Pancreas (tissue), 10 donors: Measurements from ENCODE around the gene ATG10. TPM values are rescaled to one million over a fixed set of nuclear protein-coding genes. Genes with fewer than 3 reads are reported as not detected.

Experiments used
- ATAC-seq, 4 donors: fragments of 200-7000 bp; cut with Tn5 transposase; one replicate each; pipeline versions ENCODE4 v1.8.0 to v1.9.1; 2020; ENCODE audit warnings: mild to moderate bottlenecking in 4 of 4, moderate library complexity in 4 of 4
- DNase-seq, 6 donors: peaks; one replicate each; pipeline ENCODE4 v3.0.0-alpha.2; 2020
- FAIRE-seq: peaks from 2 replicates; lab custom pipeline; 2012; peaks lifted over from hg19 to GRCh38; lab: Jason Lieb, UNC
- H3K27ac ChIP-seq, 4 donors: fragments of 200-600 bp; sonication (generic); 1 replicate in 3 of 4; 2 replicates in 1 of 4; pipeline versions ENCODE4 v1.5.0 to v1.8.0; 2020
- H3K27me3 ChIP-seq, 4 donors: fragments of 200-600 bp; one replicate each; pipeline ENCODE4 v1.8.0; 2021
- H3K36me3 ChIP-seq, 3 donors: fragments of 200-600 bp; sonication (generic) in 1 of 3; one replicate each; pipeline versions ENCODE4 v1.5.0 to v1.8.0; 2020 to 2021
- H3K4me1 ChIP-seq, 3 donors: fragments of 200-600 bp; one replicate each; pipeline ENCODE4 v1.8.0; 2021
- H3K4me3 ChIP-seq, 4 donors: fragments of 200-600 bp; sonication (generic) in 2 of 4; one replicate each; pipeline versions ENCODE4 v1.5.0 to v1.8.0; 2020 to 2021
- H3K9me3 ChIP-seq, 4 donors: fragments of 200-600 bp; one replicate each; pipeline ENCODE4 v1.8.0; 2021
- CTCF ChIP-seq, 4 donors: fragments of 200-600 bp; sonication (generic) in 3 of 4; IDR thresholded peaks; one replicate each; pipeline versions ENCODE4 v1.5.0 to v1.8.0; 2021; ENCODE audit warnings: antibody characterized with exemption in 4 of 4
- WGBS, 2 donors: extraction: QIAGEN DNeasy Blood & Tissue Kit; methylation state at CpG; one replicate each; pipeline ENCODE4 v1.1.7; 2013; 5-methylcytosine and 5-hydroxymethylcytosine counted together
- intact Hi-C, 3 donors: fragments of 100-400 bp; cut with DNase I; formaldehyde crosslinking; loops; one replicate each; pipeline versions ENCODE4 v1.11.1 to v1.14.2; 2022
- polyA plus RNA-seq, 2 donors: library from polyadenylated mRNA; stranded (reverse); fragments of 200-250 nt; gene quantifications; one replicate each; pipeline ENCODE4 v1.2.3, GENCODE V29; 2013
- total RNA-seq, 6 donors: library from RNA; stranded (reverse); fragmentation: NEBNext Ultra II Directional in 4 of 6; extraction: Animal tissue kit (Norgen Biotek cat#: 25700) in 4 of 6; gene quantifications; one replicate each; pipeline versions ENCODE4 v1.2.1 to v1.2.4, GENCODE V29; 2021 to 2023
- donor health status: healthy with polysubstance abuse.
- donor health status: DM: no; HTN: no; CAD: no; lungs with moderate emphysema.
- donor health status: DM: no; HTN: no; CAD: no.
- donor health status: control.
- donor health status: control.
- donor health status: Bipolar disorder and iron deficiency.
- donor health status: DM: yes; HTN: yes; CAD: no.
- donor health status: DM: no; HTN: no; CAD: no.
- donor health status: DM: no; HTN: no; CAD: no.
- donor health status: DM: yes; HTN: yes; CAD: no.

The ATG10 gene
- total and polyA plus RNA-seq, 8 donors, result 3.3 to 5.2 (median 3.5) TPM

DNA sequence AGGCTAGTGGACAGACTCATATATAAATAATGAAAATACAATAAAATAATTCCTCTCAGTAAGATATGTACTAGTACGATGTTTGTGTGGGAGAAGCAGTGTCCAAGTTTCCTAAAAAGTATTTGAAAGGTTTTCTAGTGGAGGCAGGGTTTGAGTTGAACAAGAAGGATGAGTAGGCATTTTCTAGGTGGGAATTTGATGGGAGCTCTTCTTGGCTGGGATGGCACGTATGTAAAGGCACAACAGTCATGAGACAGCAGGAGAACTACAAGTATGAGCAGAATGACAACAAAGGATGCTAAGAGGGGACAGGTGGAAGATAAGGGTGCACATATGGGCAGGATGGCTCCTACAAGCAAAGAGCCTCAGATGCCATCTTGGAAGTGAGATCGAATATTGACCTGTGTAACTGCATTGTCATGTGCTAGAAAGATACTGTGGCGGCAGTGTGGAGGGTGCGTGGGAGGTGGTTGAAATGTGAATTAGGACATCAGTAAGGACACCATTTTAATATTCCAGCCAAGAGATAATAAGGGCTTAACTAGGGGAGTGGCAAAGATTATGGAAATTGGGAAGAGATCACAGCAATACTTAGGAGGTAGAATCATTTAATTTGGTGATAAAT is 170.5 kb downstream of the ATG10 start:
- Histone ChIP-seq H3K4me3 (no peak overlapping the region), H3K27me3 (no peaks in the 10 kb centered on the region), H3K4me1 (no peaks in the 10 kb centered on the region), H3K9me3 (no peaks in the 10 kb centered on the region), H3K27ac (no peak overlapping the region), H3K36me3 (no peaks in the 10 kb centered on the region)
- intact Hi-C loops, result no loop called here
- TF ChIP-seq CTCF (IDR thresholded peaks at IDR 0.05), result no peak
- 97% methylated on average over 5 of the region's 5 CpGs for WGBS, 2 donors
- ATAC-seq, result no peak
- no peak for DNase-seq
- FAIRE-seq, result no peak

GRCh38 chr5:82142928-82143577 is 171.2 kb downstream of the ATG10 start:
- no peak for TF ChIP-seq CTCF (IDR thresholded peaks at IDR 0.05)
- Histone ChIP-seq H3K9me3 (no peaks in the 10 kb centered on the region), H3K27ac (no peak overlapping the region), H3K27me3 (no peaks in the 10 kb centered on the region), H3K4me3 (no peak overlapping the region), H3K36me3 (no peaks in the 10 kb centered on the region), H3K4me1 (no peaks in the 10 kb centered on the region)
- no peak for ATAC-seq
- FAIRE-seq, result no peak
- no peak for DNase-seq
- 85 to 86% methylated on average over 6 of the region's 6 CpGs for WGBS, 2 donors
- intact Hi-C loops, result no loop called here

GRCh38 chr5:82147860-82148573 is 176.2 kb downstream of the ATG10 start:
- no peak for TF ChIP-seq CTCF (IDR thresholded peaks at IDR 0.05)
- H3K4me3 ChIP-seq, result no peak overlapping the region
- H3K27ac ChIP-seq, result no peak overlapping the region
- no peak for ATAC-seq
- H3K36me3 ChIP-seq, result no peaks in the 10 kb centered on the region
- intact Hi-C loops, result no loop called here
- FAIRE-seq, result no peak
- H3K27me3 ChIP-seq, result no peaks in the 10 kb centered on the region
- no peaks in the 10 kb centered on the region for H3K9me3 ChIP-seq
- DNase-seq, result no peak
- WGBS, 2 donors, result 97 to 100% methylated on average over 1 of the region's 1 CpG
- no peaks in the 10 kb centered on the region for H3K4me1 ChIP-seq

DNA sequence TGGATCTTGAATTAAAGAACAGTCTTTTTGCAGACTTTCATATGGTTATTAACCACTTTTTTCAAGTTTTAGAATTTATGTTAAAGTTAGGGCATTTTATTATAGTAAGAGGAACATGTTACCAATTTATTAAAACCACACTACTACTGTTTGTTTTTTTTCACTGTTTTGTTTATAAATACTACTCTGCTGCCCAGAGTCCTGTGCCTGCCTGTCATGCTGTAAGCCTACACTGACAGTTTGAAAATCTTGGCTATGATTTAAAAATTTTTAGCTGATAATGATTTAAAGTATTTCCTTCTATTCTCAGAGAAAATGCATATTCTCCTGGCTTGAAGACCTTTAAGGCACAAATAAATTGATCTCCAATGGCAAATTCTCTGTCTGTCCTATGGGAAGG is 177.6 kb downstream of the ATG10 start:
- Histone ChIP-seq H3K27ac (no peak overlapping the region), H3K9me3 (no peaks in the 10 kb centered on the region), H3K4me1 (no peaks in the 10 kb centered on the region), H3K27me3 (no peaks in the 10 kb centered on the region), H3K36me3 (no peaks in the 10 kb centered on the region), H3K4me3 (no peak overlapping the region)
- intact Hi-C loops, result no loop called here
- DNase-seq (no peak), FAIRE-seq (no peak), ATAC-seq (no peak)
- no peak for TF ChIP-seq CTCF (IDR thresholded peaks at IDR 0.05)

DNA sequence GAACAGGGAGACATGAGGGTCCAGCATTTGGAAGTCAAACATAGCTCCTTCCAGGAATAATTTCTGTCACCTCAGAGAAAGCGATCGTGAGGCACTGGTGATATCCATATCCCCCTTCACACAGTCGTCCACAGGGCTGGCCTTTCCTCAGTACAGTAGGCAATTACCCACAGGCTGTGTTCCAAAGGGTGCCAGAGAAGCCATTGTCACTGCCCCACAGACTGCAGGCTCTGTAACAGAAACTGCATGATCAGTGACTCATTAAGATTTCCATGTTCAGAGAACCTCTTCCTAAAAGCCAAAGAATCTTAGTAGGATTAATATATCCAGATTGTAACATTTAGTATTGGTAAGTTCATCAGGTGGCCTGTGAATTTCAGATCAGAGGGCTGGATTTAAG is 178.7 kb downstream of the ATG10 start:
- Histone ChIP-seq H3K4me1 (no peaks in the 10 kb centered on the region), H3K36me3 (no peaks in the 10 kb centered on the region), H3K4me3 (no peak overlapping the region), H3K27ac (no peak overlapping the region), H3K9me3 (no peaks in the 10 kb centered on the region), H3K27me3 (no peaks in the 10 kb centered on the region)
- 87 to 88% methylated on average over 3 of the region's 3 CpGs for WGBS, 2 donors
- intact Hi-C loops, result no loop called here
- no peak for FAIRE-seq
- no peak for DNase-seq
- TF ChIP-seq CTCF (IDR thresholded peaks at IDR 0.05), result no peak
- ATAC-seq, result no peak
